ENCODE data around the gene CLDN4.

GRCh38 chr7:73851410-73852338 is 20.9 kb downstream of the CLDN4 start:
- TF ChIP-seq CTCF (IDR thresholded peaks at IDR 0.05) (no peak), POLR2A (IDR thresholded peaks at IDR 0.05) (no peak), EP300 (IDR thresholded peaks at IDR 0.05) (no peak)

All from stomach (tissue), 4 donors.